SK-N-SH (cell line): ENCODE measurements around the gene CDK4. TPM values are rescaled to one million over a fixed set of nuclear protein-coding genes. Genes with fewer than 3 reads are reported as not detected.

Experiments
- CTCF ChIA-PET: fragments of 300-600, 350-600 bp; formaldehyde crosslinking; extraction: SDS; loops from one replicate; lab custom pipeline; 2021; lab: Yijun Ruan, JAX
- POLR2A ChIA-PET: fragments of 350-600 bp; sonication (Branson Sonifier 250); formaldehyde crosslinking; extraction: SDS; loops from one replicate; lab custom pipeline; 2020; ENCODE audit warnings: antibody characterized with exemption, inconsistent platforms; lab: Yijun Ruan, JAX
- DNase-seq: peaks from one replicate; pipeline ENCODE4 v3.0.0; 2012
- H2AFZ ChIP-seq: fragments of 200-600 bp; sonication (generic); 2 replicates; pipeline ENCODE4 v1.8.1; 2016; ENCODE audit warnings: antibody characterized with exemption, mild to moderate bottlenecking, low read depth
- H3F3A ChIP-seq: fragments of 200-600 bp; sonication (generic); replicated peaks from 2 replicates; pipeline ENCODE3; 2016; ENCODE audit warnings: antibody characterized with exemption, mild to moderate bottlenecking; ENCODE audit not compliant: insufficient read depth
- H3K27ac ChIP-seq, 2 experiments: fragments of 200-500 bp in 1 of 2; fragments of 200-600 bp in 1 of 2; sonication (Bioruptor generic) in 1 of 2; sonication (generic), shearing (Covaris generic) in 1 of 2; 2 replicates each; pipeline versions ENCODE4 v1.5.1 to v1.6.1; 2014 to 2016; ENCODE audit warnings: low read depth in 2 of 2, inconsistent platforms in 1 of 2, low read length in 1 of 2, mild to moderate bottlenecking in 1 of 2, mixed read lengths in 1 of 2
- H3K27me3 ChIP-seq: fragments of 200-600 bp; sonication (generic), shearing (Covaris generic); 2 replicates; pipeline ENCODE4 v1.6.1; 2016; ENCODE audit warnings: mixed run types; ENCODE audit not compliant: insufficient read depth
- H3K36me3 ChIP-seq, 2 experiments: fragments of 200-500 bp in 1 of 2; fragments of 200-600 bp in 1 of 2; sonication (Bioruptor generic) in 1 of 2; sonication (generic) in 1 of 2; replicated peaks in 1 of 2; 2 replicates each; pipeline versions ENCODE3 to v1.5.1; 2014 to 2016; ENCODE audit warnings: low read length in 1 of 2, mild to moderate bottlenecking in 1 of 2; ENCODE audit not compliant: insufficient read depth in 2 of 2, control insufficient read depth in 1 of 2
- H3K4me1 ChIP-seq, 2 experiments: fragments of 200-500 bp in 1 of 2; fragments of 200-600 bp in 1 of 2; sonication (Bioruptor generic) in 1 of 2; sonication (generic), shearing (Covaris generic) in 1 of 2; 2 replicates each; pipeline versions ENCODE4 v1.5.1 to v1.6.1; 2014 to 2016; ENCODE audit warnings: low read depth in 1 of 2, low read length in 1 of 2, mixed run types in 1 of 2; ENCODE audit not compliant: insufficient read depth in 2 of 2, control insufficient read depth in 1 of 2
- H3K4me2 ChIP-seq: fragments of 200-600 bp; sonication (generic), shearing (Covaris generic); 2 replicates; pipeline ENCODE4 v1.6.1; 2017; ENCODE audit warnings: mixed run types
- H3K4me3 ChIP-seq, 2 experiments: fragments of 200-500 bp in 1 of 2; fragments of 200-600 bp in 1 of 2; sonication (Bioruptor generic) in 1 of 2; sonication (generic), shearing (Covaris generic) in 1 of 2; 2 replicates each; pipeline versions ENCODE4 v1.5.1 to v1.8.1; 2014 to 2016; ENCODE audit warnings: low read depth in 2 of 2, inconsistent platforms in 1 of 2, low read length in 1 of 2, mild to moderate bottlenecking in 1 of 2, mixed read lengths in 1 of 2, moderate library complexity in 1 of 2
- H3K79me2 ChIP-seq: fragments of 200-600 bp; sonication (generic); 2 replicates; pipeline ENCODE4 v1.8.1; 2017; ENCODE audit warnings: mild to moderate bottlenecking; ENCODE audit not compliant: insufficient read depth
- H3K9ac ChIP-seq: fragments of 200-600 bp; sonication (generic); 2 replicates; pipeline ENCODE4 v1.6.1; 2017; ENCODE audit warnings: mixed run types
- H3K9me2 ChIP-seq: fragments of 200-600 bp; sonication (generic); 2 replicates; pipeline ENCODE4 v1.6.1; 2017; ENCODE audit warnings: mixed run types
- H3K9me3 ChIP-seq: fragments of 200-600 bp; sonication (generic); 2 replicates; pipeline ENCODE4 v1.6.1; 2017; ENCODE audit warnings: mixed run types, mild to moderate bottlenecking, moderate library complexity
- H4K20me1 ChIP-seq: fragments of 200-600 bp; sonication (generic); 2 replicates; pipeline ENCODE4 v1.6.1; 2017; ENCODE audit warnings: mild to moderate bottlenecking, mixed run types; ENCODE audit not compliant: insufficient read depth
- CHD2 ChIP-seq: fragments of 150-350 bp; IDR thresholded peaks from 2 replicates; pipeline ENCODE4 v1.6.1; 2018; ENCODE audit warnings: low read length; ENCODE audit not compliant: partially characterized antibody
- CTCF ChIP-seq: fragments of 200-600 bp; sonication (generic); IDR thresholded peaks from 2 replicates; pipeline ENCODE4 v1.6.1; 2017; ENCODE audit warnings: antibody characterized with exemption, mild to moderate bottlenecking, moderate library complexity
- FOSL2 ChIP-seq: IDR thresholded peaks from 2 replicates; pipeline ENCODE4 v1.4.0; 2012; ENCODE audit warnings: low read depth, mild to moderate bottlenecking, moderate library complexity, borderline replicate concordance
- GABPA ChIP-seq: IDR thresholded peaks from 2 replicates; pipeline ENCODE4 v1.4.0; 2012; ENCODE audit warnings: low read depth, mild to moderate bottlenecking
- IRF3 ChIP-seq: fragments of 150-350 bp; IDR thresholded peaks from 2 replicates; pipeline ENCODE4 v1.6.1; 2016; ENCODE audit warnings: mild to moderate bottlenecking, low read depth, low read length
- JUND ChIP-seq: IDR thresholded peaks from 2 replicates; pipeline ENCODE4 v1.4.0; 2012
- MEF2A ChIP-seq: IDR thresholded peaks from 2 replicates; pipeline ENCODE4 v1.4.0; 2012; ENCODE audit warnings: low read depth, borderline replicate concordance
- POLR2AphosphoS5 ChIP-seq: IDR thresholded peaks from 2 replicates; pipeline ENCODE4 v1.6.1; 2012; ENCODE audit warnings: low read depth, low read length
- RCOR1 ChIP-seq: fragments of 150-350 bp; IDR thresholded peaks from 2 replicates; pipeline ENCODE4 v1.6.1; 2017; ENCODE audit warnings: antibody characterized with exemption, low read length
- SIN3A ChIP-seq: IDR thresholded peaks from 2 replicates; pipeline ENCODE4 v1.6.1; 2012; ENCODE audit warnings: low read depth, mild to moderate bottlenecking, low read length, moderate library complexity, borderline replicate concordance
- SMC3 ChIP-seq: IDR thresholded peaks from 2 replicates; pipeline ENCODE4 v1.6.1; 2012; ENCODE audit warnings: low read depth, low read length, improper control_type of control experiment
- TCF12 ChIP-seq: IDR thresholded peaks from 2 replicates; pipeline ENCODE4 v1.4.0; 2012
- TEAD4 ChIP-seq: IDR thresholded peaks from 2 replicates; pipeline ENCODE4 v1.4.0; 2012; ENCODE audit warnings: mild to moderate bottlenecking, borderline replicate concordance; ENCODE audit not compliant: insufficient read depth
- USF1 ChIP-seq: IDR thresholded peaks from 2 replicates; pipeline ENCODE4 v1.4.0; 2012; ENCODE audit warnings: low read depth, borderline replicate concordance
- YY1 ChIP-seq: IDR thresholded peaks from 2 replicates; pipeline ENCODE4 v1.4.0; 2012; ENCODE audit warnings: low read depth, mild to moderate bottlenecking
- ZBTB33 ChIP-seq: IDR thresholded peaks from 2 replicates; pipeline ENCODE4 v1.4.0; 2012; ENCODE audit warnings: low read depth, borderline replicate concordance
- WGBS: methylation state at CpG from one replicate; pipeline ENCODE4 v1.1.6; 2017; ENCODE audit warnings: low lambda C conversion rate; 5-methylcytosine and 5-hydroxymethylcytosine counted together
- polyA plus RNA-seq, 3 experiments: library from polyadenylated mRNA; depleted of rRNA; stranded (reverse); fragments of >200 nt; gene quantifications; 2 replicates each; pipeline ENCODE4 v1.2.3, GENCODE V29; 2012
- TF ChIP-seq, protein P1 (sequence below): IDR thresholded peaks from 2 replicates; pipeline ENCODE4; 2012
- TF ChIP-seq, protein P2 (sequence below): IDR thresholded peaks from 2 replicates; pipeline ENCODE4 v1.4.0; 2012; ENCODE audit warnings: low read depth

CDK4 gene
- polyA plus RNA-seq, 1 of the 3 experiments (the other 2 are of a cell fraction), result 324 TPM

DNA sequence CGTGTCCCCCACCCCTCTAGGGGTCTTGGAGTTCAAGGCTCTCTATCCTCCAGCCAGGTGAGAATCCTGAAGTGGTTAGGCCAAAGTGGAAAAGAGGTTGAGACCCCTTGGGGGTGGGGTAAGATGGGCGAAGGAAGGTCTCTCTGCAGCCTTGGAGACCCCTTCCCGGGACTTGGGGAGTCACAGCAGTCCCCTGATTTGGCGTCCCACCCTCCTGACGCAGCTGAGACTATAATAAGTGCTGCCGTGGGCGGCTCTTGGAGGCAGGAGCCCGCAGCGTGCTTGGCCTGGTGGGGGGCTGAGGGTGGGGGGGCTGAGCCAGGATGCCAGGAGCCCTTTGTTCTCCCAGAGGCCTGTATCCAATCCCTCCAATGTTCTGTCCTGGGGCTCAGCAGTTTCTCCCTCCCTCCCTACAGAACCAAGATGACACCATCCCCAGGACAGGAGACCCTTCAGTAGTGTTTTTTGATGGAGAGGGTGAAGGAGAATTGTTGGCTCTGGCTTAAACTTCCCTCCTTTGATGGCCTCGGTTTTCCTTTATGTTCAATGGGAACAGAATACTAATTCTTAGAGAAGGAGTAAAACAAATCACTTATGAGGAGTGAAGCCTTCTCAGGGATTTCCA is 12.1 kb downstream of the CDK4 start:
- WGBS, result 76% methylated on average over 7 of the region's 10 CpGs
- CTCF ChIA-PET, result interaction anchor here (0.7 to 7.1 kb wide), 6 partner anchors 8 to 157 kb away, joined by 3 to 133 read pairs (median 5); partner anchors contain the start of gene B4GALNT1
- Histone ChIP-seq H3F3A (peaks cover 17% of the 10 kb centered on the region), H3K27ac (no peak overlapping the region), H3K4me3 (no peak overlapping the region), H3K9ac (no peak overlapping the region), H2AFZ (no peak overlapping the region), H3K9me3 (no peaks in the 10 kb centered on the region), H3K4me1 (peaks cover 0 to 35% of the 10 kb centered on the region in 2 experiments; a peak in 2 of 4 replicates), H3K27me3 (no peaks in the 10 kb centered on the region), H4K20me1 (no peaks in the 10 kb centered on the region), H3K36me3 (no peaks in the 10 kb centered on the region), H3K9me2 (no peaks in the 10 kb centered on the region), H3K79me2 (no peaks in the 10 kb centered on the region), H3K4me2 (no peak overlapping the region)
- DNase-seq, result no peak
- no peak for TF ChIP-seq USF1
- TF ChIP-seq IRF3, result no peak
- no peak for TF ChIP-seq SIN3A
- TF ChIP-seq RCOR1, result no peak
- no peak for TF ChIP-seq FOSL2
- TF ChIP-seq TEAD4, result no peak
- TF ChIP-seq, protein P1, sequence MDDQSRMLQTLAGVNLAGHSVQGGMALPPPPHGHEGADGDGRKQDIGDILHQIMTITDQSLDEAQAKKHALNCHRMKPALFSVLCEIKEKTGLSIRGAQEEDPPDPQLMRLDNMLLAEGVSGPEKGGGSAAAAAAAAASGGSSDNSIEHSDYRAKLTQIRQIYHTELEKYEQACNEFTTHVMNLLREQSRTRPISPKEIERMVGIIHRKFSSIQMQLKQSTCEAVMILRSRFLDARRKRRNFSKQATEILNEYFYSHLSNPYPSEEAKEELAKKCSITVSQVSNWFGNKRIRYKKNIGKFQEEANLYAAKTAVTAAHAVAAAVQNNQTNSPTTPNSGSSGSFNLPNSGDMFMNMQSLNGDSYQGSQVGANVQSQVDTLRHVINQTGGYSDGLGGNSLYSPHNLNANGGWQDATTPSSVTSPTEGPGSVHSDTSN, result no peak
- no peak for TF ChIP-seq CTCF
- no peak for TF ChIP-seq YY1
- no peak for TF ChIP-seq GABPA
- no peak for TF ChIP-seq JUND
- no peak for TF ChIP-seq ZBTB33
- TF ChIP-seq TCF12, result no peak
- TF ChIP-seq, protein P2, sequence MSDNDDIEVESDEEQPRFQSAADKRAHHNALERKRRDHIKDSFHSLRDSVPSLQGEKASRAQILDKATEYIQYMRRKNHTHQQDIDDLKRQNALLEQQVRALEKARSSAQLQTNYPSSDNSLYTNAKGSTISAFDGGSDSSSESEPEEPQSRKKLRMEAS, result no peak
- TF ChIP-seq MEF2A, result no peak
- TF ChIP-seq CHD2, result no peak
- no peak for TF ChIP-seq POLR2AphosphoS5
- no peak for TF ChIP-seq SMC3
- POLR2A ChIA-PET, result no interaction called here
